K562 (cell line): ENCODE results near the gene COX6B1. TPM values are rescaled to one million over a fixed set of nuclear protein-coding genes. Genes with fewer than 3 reads are reported as not detected.
A peak's percentile ranks its signal among the peaks of the same experiment; 100 is the strongest.

ENCODE experiments used
- BCOR ChIP-seq: fragments of 450-650 bp; IDR thresholded peaks from 2 replicates; pipeline ENCODE4 v1.6.1; 2016
- CBFA2T2 ChIP-seq: fragments of 450-650 bp; conservative IDR thresholded peaks from 2 replicates; pipeline ENCODE4 v1.6.1; 2017; ENCODE audit warnings: mild to moderate bottlenecking
- CHCHD3 ChIP-seq: fragments of 250-450 bp; sonication (Bioruptor Pico); IDR thresholded peaks from 2 replicates; pipeline ENCODE4 v2.1.2; 2022; ENCODE audit warnings: mild to moderate bottlenecking
- CHD2 ChIP-seq: IDR thresholded peaks from 2 replicates; pipeline ENCODE4 v1.6.1; 2011; ENCODE audit warnings: low read depth, low read length
- DPF2 ChIP-seq: fragments of 450-650 bp; IDR thresholded peaks from 2 replicates; pipeline ENCODE4 v1.6.1; 2016
- ETV1 ChIP-seq: fragments of 450-650 bp; conservative IDR thresholded peaks from 2 replicates; pipeline ENCODE4 v1.6.1; 2016; ENCODE audit warnings: missing genetic modification characterization, control low read depth, low read depth, missing compliant biosample characterization
- GABPA ChIP-seq: fragments of 200-800 bp; sonication (Bioruptor generic); conservative IDR thresholded peaks from 2 replicates; pipeline ENCODE4 v1.6.1; 2016; ENCODE audit warnings: low read depth, missing genetic modification characterization, missing compliant biosample characterization
- HNRNPL ChIP-seq: fragments of 200-400 bp; formaldehyde crosslinking; IDR thresholded peaks from 2 replicates; pipeline ENCODE4 v1.6.1; 2017; ENCODE audit warnings: low read depth, mild to moderate bottlenecking, low read length
- KDM2B ChIP-seq: fragments of 250-450 bp; sonication (Bioruptor Pico); IDR thresholded peaks from 2 replicates; pipeline ENCODE4 v1.8.0; 2021; ENCODE audit warnings: mild to moderate bottlenecking, moderate library complexity
- MEF2A ChIP-seq: IDR thresholded peaks from 2 replicates; pipeline ENCODE4 v1.6.1; 2011; ENCODE audit warnings: low read depth, mild to moderate bottlenecking, low read length, moderate library complexity; ENCODE audit not compliant: control insufficient read depth
- NFIX ChIP-seq: fragments of 250-450 bp; sonication (Bioruptor Pico); IDR thresholded peaks from 2 replicates; pipeline ENCODE4 v1.4.0; 2020; ENCODE audit warnings: low read depth, mild to moderate bottlenecking, moderate library complexity
- SIN3A ChIP-seq, 2 experiments: fragments of 150-350 bp in 1 of 2; IDR thresholded peaks; 2 replicates each; pipeline ENCODE4 v1.6.1; 2011 to 2016; ENCODE audit warnings: borderline replicate concordance in 2 of 2, low read depth in 2 of 2, low read length in 2 of 2, mild to moderate bottlenecking in 2 of 2, moderate library complexity in 2 of 2; ENCODE audit not compliant: control insufficient read depth in 1 of 2
- THRA ChIP-seq: fragments of 450-650 bp; IDR thresholded peaks from 2 replicates; pipeline ENCODE4 v1.6.1; 2017; ENCODE audit warnings: mild to moderate bottlenecking, moderate library complexity
- USF2 ChIP-seq: sonication (generic); formaldehyde crosslinking; IDR thresholded peaks from 2 replicates; pipeline ENCODE4 v1.5.0; 2020; ENCODE audit warnings: missing genetic modification reagents
- XRCC3 ChIP-seq: fragments of 450-650 bp; IDR thresholded peaks from 2 replicates; pipeline ENCODE4 v1.6.1; 2017; ENCODE audit warnings: mild to moderate bottlenecking, moderate library complexity
- ZNF224 ChIP-seq: sonication (generic); formaldehyde crosslinking; IDR thresholded peaks from 2 replicates; pipeline ENCODE4 v1.8.0; 2022; ENCODE audit warnings: mild to moderate bottlenecking, missing genetic modification reagents
- ZNF232 ChIP-seq: sonication (generic); formaldehyde crosslinking; IDR thresholded peaks from 2 replicates; pipeline ENCODE4 v1.8.0; 2022; ENCODE audit warnings: mild to moderate bottlenecking, missing genetic modification reagents
- ZNF318 ChIP-seq, 2 experiments: fragments of 450-650 bp; IDR thresholded peaks; 2 replicates each; pipeline ENCODE4 v1.6.1; 2016; ENCODE audit warnings: mild to moderate bottlenecking in 2 of 2, borderline replicate concordance in 1 of 2, low read depth in 1 of 2, moderate library complexity in 1 of 2
- ZNF511 ChIP-seq: sonication (generic); formaldehyde crosslinking; IDR thresholded peaks from 2 replicates; pipeline ENCODE4 v1.8.0; 2022; ENCODE audit warnings: mild to moderate bottlenecking, missing genetic modification reagents
- polyA plus RNA-seq, 8 experiments: library from polyadenylated mRNA; depleted of rRNA in 4 of 8; stranded (reverse) in 5 of 8; unstranded in 3 of 8; fragments of >200 nt; fragmentation: Nextera tagmentation in 2 of 8; fragmentation: Illumina TruSeq in 1 of 8; extraction: Ambion mirVana in 2 of 8; extraction: Trizol in 1 of 8; gene quantifications; 2 replicates each; pipeline versions ENCODE4 v1.2.1 to v1.2.3, GENCODE V29; 2011 to 2014; ENCODE audit warnings: inconsistent platforms in 1 of 8, missing spikeins in 1 of 8
- total RNA-seq, 7 experiments: library from RNA; depleted of rRNA in 6 of 7; stranded (reverse); fragments of >200 nt in 6 of 7; fragmentation: Illumina TruSeq in 2 of 7; extraction: Trizol in 2 of 7; gene quantifications; 2 replicates each; pipeline versions ENCODE4 v1.2.1 to v1.2.3, GENCODE V29; 2011 to 2021; ENCODE audit warnings: low replicate concordance in 1 of 7

COX6B1 gene
- total and polyA plus RNA-seq, 9 of the 15 experiments (the other 6 are each of a cell fraction or from before 2014, with no cell fraction given): 777 to 2,393 (median 1,219) TPM

- no peak for TF ChIP-seq ZNF232 (CRISPR knock-in tag)
- TF ChIP-seq NFIX (CRISPR knock-in tag): no peak
- no peak for TF ChIP-seq THRA
- TF ChIP-seq HNRNPL: no peak
- no peak for TF ChIP-seq CHD2
- no peak for TF ChIP-seq ZNF511 (CRISPR knock-in tag)
- TF ChIP-seq CHCHD3 (CRISPR knock-in tag): no peak
- TF ChIP-seq DPF2: peak; percentile 98
- no peak for TF ChIP-seq KDM2B (CRISPR knock-in tag)
- no peak for TF ChIP-seq ZNF224
- TF ChIP-seq ETV1: 0 out of 2 replicates have a peak, but pooled peaks have one; percentile 9
- TF ChIP-seq SIN3A (IDR thresholded peaks at IDR 0.05; ENCODE audit: borderline replicate concordance in 2 of 2, control insufficient read depth in 1 of 2, low read depth in 2 of 2, low read length in 2 of 2): no peak
- peak; percentile 95 for TF ChIP-seq CBFA2T2
- TF ChIP-seq BCOR: peak; percentile 69
- no peak for TF ChIP-seq XRCC3
- 0 out of 2 replicates have a peak, but pooled peaks have one; percentile 4 for TF ChIP-seq MEF2A
- no peak for TF ChIP-seq GABPA (tag)
- no peak for TF ChIP-seq ZNF318 (IDR thresholded peaks at IDR 0.05; ENCODE audit: borderline replicate concordance in 1 of 2, low read depth in 1 of 2)
- no peak for TF ChIP-seq USF2 (CRISPR knock-in tag)
Measured at GRCh38 chr19:35671818-35672217, 23.7 kb downstream of the COX6B1 start (continued).
